Trophoblast cell (in vitro differentiated cells and primary cell): ENCODE data around the gene TTC28.
A peak's percentile ranks its signal among the peaks of the same experiment; 100 is the strongest.

Source experiments
- DNase-seq, 2 donors: peaks; one replicate each; pipeline ENCODE4 v3.0.0-alpha.2; 2016
- H2AFZ ChIP-seq: 2 replicates; pipeline ENCODE4 v1.6.1; 2013; ENCODE audit warnings: low read length, moderate library complexity, mild to moderate bottlenecking; ENCODE audit not compliant: insufficient read depth, poor library complexity
- H2AK5ac ChIP-seq: 2 replicates; pipeline ENCODE4 v1.6.1; 2013; ENCODE audit warnings: mild to moderate bottlenecking, low read length
- H2BK120ac ChIP-seq: 2 replicates; pipeline ENCODE4 v1.6.1; 2013; ENCODE audit warnings: low read length, mild to moderate bottlenecking, moderate library complexity; ENCODE audit not compliant: insufficient read depth, poor library complexity
- H2BK12ac ChIP-seq: 2 replicates; pipeline ENCODE4 v1.6.1; 2013; ENCODE audit warnings: mild to moderate bottlenecking, low read length, moderate library complexity
- H2BK5ac ChIP-seq: 2 replicates; pipeline ENCODE4 v1.6.1; 2013; ENCODE audit warnings: low read length, low read depth, moderate library complexity, mild to moderate bottlenecking; ENCODE audit not compliant: poor library complexity
- H3K14ac ChIP-seq: 2 replicates; pipeline ENCODE4 v1.6.1; 2013; ENCODE audit warnings: mild to moderate bottlenecking, low read length
- H3K18ac ChIP-seq: 2 replicates; pipeline ENCODE4 v1.6.1; 2013; ENCODE audit warnings: mild to moderate bottlenecking, low read length
- H3K23ac ChIP-seq: 2 replicates; pipeline ENCODE4 v1.6.1; 2013; ENCODE audit warnings: low read length
- H3K27ac ChIP-seq: 2 replicates; pipeline ENCODE4 v1.5.1; 2013; ENCODE audit warnings: low read depth, mild to moderate bottlenecking, inconsistent platforms, low read length, moderate library complexity
- H3K27me3 ChIP-seq: 2 replicates; pipeline ENCODE4 v1.6.1; 2013; ENCODE audit warnings: inconsistent platforms, mild to moderate bottlenecking, low read length, moderate library complexity; ENCODE audit not compliant: insufficient read depth
- H3K36me3 ChIP-seq, 2 experiments: 1 replicate in 1 of 2; 2 replicates in 1 of 2; pipeline ENCODE4 v1.6.1; 2013; ENCODE audit warnings: low read length in 2 of 2, mild to moderate bottlenecking in 2 of 2, moderate library complexity in 1 of 2; ENCODE audit not compliant: insufficient read depth in 2 of 2, control insufficient read depth in 1 of 2
- H3K4ac ChIP-seq: 2 replicates; pipeline ENCODE4 v1.6.1; 2013; ENCODE audit warnings: low read depth, mild to moderate bottlenecking, low read length, moderate library complexity
- H3K4me1 ChIP-seq, 2 experiments: 1 replicate in 1 of 2; 2 replicates in 1 of 2; pipeline ENCODE4 v1.6.1; 2013; ENCODE audit warnings: low read length in 2 of 2, mild to moderate bottlenecking in 2 of 2, moderate library complexity in 1 of 2; ENCODE audit not compliant: insufficient read depth in 2 of 2, control insufficient read depth in 1 of 2
- H3K4me2 ChIP-seq: 2 replicates; pipeline ENCODE4 v1.6.1; 2013; ENCODE audit warnings: inconsistent platforms, mild to moderate bottlenecking, low read length, moderate library complexity
- H3K4me3 ChIP-seq: 2 replicates; pipeline ENCODE4 v1.5.1; 2013; ENCODE audit warnings: mild to moderate bottlenecking, low read depth, low read length, inconsistent platforms
- H3K79me1 ChIP-seq: one replicate; pipeline ENCODE4 v1.6.1; 2013; ENCODE audit warnings: low read length
- H3K79me2 ChIP-seq: 2 replicates; pipeline ENCODE4 v1.6.1; 2013; ENCODE audit warnings: low read length, mild to moderate bottlenecking; ENCODE audit not compliant: control insufficient read depth, insufficient read depth, poor library complexity
- H3K9ac ChIP-seq: 2 replicates; pipeline ENCODE4 v1.6.1; 2013; ENCODE audit warnings: mild to moderate bottlenecking, low read length
- H3K9me3 ChIP-seq: 2 replicates; pipeline ENCODE4 v1.6.1; 2013; ENCODE audit warnings: low read depth, mild to moderate bottlenecking, control low read depth, inconsistent platforms, low read length; ENCODE audit not compliant: insufficient read depth
- H4K12ac ChIP-seq: 2 replicates; pipeline ENCODE4 v1.6.1; 2013; ENCODE audit warnings: low read depth, mild to moderate bottlenecking, low read length, moderate library complexity
- H4K8ac ChIP-seq: 2 replicates; pipeline ENCODE4 v1.6.1; 2013; ENCODE audit warnings: low read depth, mild to moderate bottlenecking, low read length, moderate library complexity
- H4K91ac ChIP-seq: one replicate; pipeline ENCODE4 v1.6.1; 2013; ENCODE audit warnings: low read depth, mild to moderate bottlenecking, low read length, moderate library complexity
- WGBS: extraction: QIAGEN DNeasy Blood & Tissue Kit; methylation state at CpG from one replicate; pipeline ENCODE4 v1.1.7; 2013; ENCODE audit warnings: missing lambda C conversion rate; ENCODE audit not compliant: insufficient read length, insufficient coverage; ENCODE audit errors: extremely low coverage; 5-methylcytosine and 5-hydroxymethylcytosine counted together

The TTC28 gene

DNA sequence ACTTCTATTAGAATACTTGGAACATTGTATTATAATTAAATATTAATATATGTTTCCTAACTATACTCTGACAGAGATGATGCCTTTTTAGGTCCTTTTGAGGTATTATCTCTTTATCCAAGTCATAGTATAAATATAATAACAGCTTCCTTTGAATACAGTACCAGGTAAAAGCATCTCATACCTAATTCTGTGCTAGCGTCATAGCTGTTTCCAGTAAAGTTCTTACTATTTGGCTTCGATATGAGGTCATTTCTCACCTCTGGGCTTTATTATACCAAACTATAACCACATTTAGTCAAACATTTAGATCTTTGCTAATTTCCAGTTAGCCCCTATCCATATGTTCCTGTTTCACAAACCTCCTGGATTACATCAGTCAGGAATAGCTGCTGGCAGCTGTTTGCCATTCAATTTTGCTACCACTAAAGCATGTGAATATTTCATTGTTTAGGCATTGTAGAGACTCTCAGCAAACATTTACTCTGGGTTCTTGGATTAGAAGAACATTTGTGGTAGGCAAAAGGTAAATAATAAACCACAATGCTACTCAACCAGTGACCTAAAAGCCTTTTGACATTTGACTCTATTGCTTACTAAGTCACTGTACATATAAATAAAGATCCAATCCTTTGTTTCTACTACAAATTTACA is 255.1 kb downstream of the TTC28 start:
- Histone ChIP-seq H3K79me1 (peaks cover 9% of the 10 kb centered on the region), H3K4me2 (no peak overlapping the region), H3K4me3 (no peak overlapping the region), H3K9ac (no peak overlapping the region), H2BK5ac (no peak overlapping the region), H2BK12ac (no peak overlapping the region), H3K36me3 (no peaks in the 10 kb centered on the region), H3K9me3 (no peaks in the 10 kb centered on the region), H3K27ac (no peak overlapping the region), H4K8ac (no peak overlapping the region), H2AFZ (no peak overlapping the region), H3K18ac (no peak overlapping the region), H4K91ac (no peak overlapping the region), H3K14ac (no peak overlapping the region), H2BK120ac (no peak overlapping the region), H2AK5ac (no peak overlapping the region), H3K4me1 (peaks cover 3 to 5% of the 10 kb centered on the region in 2 experiments), H3K79me2 (peaks cover 2% of the 10 kb centered on the region), H3K4ac (no peak overlapping the region), H3K27me3 (no peaks in the 10 kb centered on the region), H3K23ac (no peak overlapping the region), H4K12ac (no peak overlapping the region)
- WGBS, result no CpG with 5 or more reads among the region's 2 CpGs
- peak; percentile 78 to 96 for DNase-seq

DNA sequence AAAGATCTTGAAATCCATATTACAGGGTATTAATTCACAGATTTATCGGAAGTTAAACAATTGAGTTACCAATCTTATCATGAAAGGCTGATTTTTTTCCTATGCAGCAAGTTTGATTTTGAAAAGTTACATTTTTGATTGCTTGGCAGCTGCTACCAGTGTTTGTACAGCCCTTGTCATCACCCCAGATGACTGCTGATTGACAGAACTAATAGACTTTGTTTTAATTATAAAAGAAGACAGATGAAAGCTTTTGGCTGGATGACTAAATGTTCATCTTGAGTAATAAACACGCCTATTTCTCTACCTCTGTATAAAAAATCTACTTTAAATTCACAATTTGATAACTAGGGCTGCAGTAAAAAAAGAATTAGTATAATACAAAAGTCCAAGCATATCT is 259.7 kb downstream of the TTC28 start:
- Histone ChIP-seq H3K18ac (no peak overlapping the region), H3K36me3 (no peaks in the 10 kb centered on the region), H2BK120ac (no peak overlapping the region), H3K4me3 (no peak overlapping the region), H3K9me3 (no peaks in the 10 kb centered on the region), H2BK5ac (no peak overlapping the region), H4K91ac (no peak overlapping the region), H4K8ac (no peak overlapping the region), H3K4ac (no peak overlapping the region), H4K12ac (no peak overlapping the region), H3K79me1 (no peaks in the 10 kb centered on the region), H3K27ac (no peak overlapping the region), H3K4me1 (no peaks in the 10 kb centered on the region), H3K9ac (no peak overlapping the region), H2BK12ac (no peak overlapping the region), H3K23ac (no peak overlapping the region), H2AK5ac (no peak overlapping the region), H3K14ac (no peak overlapping the region), H3K4me2 (no peak overlapping the region), H3K27me3 (no peaks in the 10 kb centered on the region), H3K79me2 (no peaks in the 10 kb centered on the region), H2AFZ (no peak overlapping the region)
- WGBS, result no CpG with 5 or more reads among the region's 2 CpGs
- no peak for DNase-seq

DNA sequence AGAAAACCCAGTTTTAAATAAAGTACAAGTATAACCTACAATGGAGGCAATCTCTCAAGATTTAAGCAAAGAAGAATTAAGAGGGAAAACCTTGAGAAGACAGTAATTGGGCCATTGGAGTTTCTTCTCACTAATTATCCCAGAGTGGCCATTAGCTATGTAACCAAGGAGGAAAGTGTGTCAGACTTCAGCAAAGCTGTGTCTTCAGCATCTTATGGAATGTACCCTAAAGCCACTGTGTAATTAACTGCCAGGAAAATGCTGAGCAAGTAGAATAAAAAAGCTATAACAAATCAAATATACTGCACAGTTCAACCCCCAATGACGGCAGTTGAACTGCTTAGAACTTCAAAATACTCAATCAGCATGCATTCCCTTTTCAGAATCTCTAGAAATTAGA is 261.6 kb downstream of the TTC28 start:
- no peak for DNase-seq
- Histone ChIP-seq H2AFZ (no peak overlapping the region), H3K79me2 (no peaks in the 10 kb centered on the region), H3K18ac (no peak overlapping the region), H4K8ac (no peak overlapping the region), H2AK5ac (no peak overlapping the region), H3K4me1 (no peaks in the 10 kb centered on the region), H3K79me1 (no peaks in the 10 kb centered on the region), H4K12ac (no peak overlapping the region), H3K4me2 (no peak overlapping the region), H2BK120ac (no peak overlapping the region), H3K4ac (no peak overlapping the region), H4K91ac (no peak overlapping the region), H3K14ac (no peak overlapping the region), H2BK5ac (no peak overlapping the region), H2BK12ac (no peak overlapping the region), H3K9me3 (no peaks in the 10 kb centered on the region), H3K36me3 (no peaks in the 10 kb centered on the region), H3K27me3 (no peaks in the 10 kb centered on the region), H3K23ac (no peak overlapping the region), H3K4me3 (no peak overlapping the region), H3K27ac (no peak overlapping the region), H3K9ac (no peak overlapping the region)
- no CpG with 5 or more reads among the region's 1 CpG for WGBS

GRCh38 chr22:28417431-28417830 is 262.2 kb downstream of the TTC28 start:
- no peak overlapping the region for H2BK5ac ChIP-seq
- peak in 1 of 2 donors; percentile 53 for DNase-seq
- H3K36me3 ChIP-seq, result no peaks in the 10 kb centered on the region
- H3K79me1 ChIP-seq, result no peaks in the 10 kb centered on the region
- H4K8ac ChIP-seq, result no peak overlapping the region
- H3K27me3 ChIP-seq, result no peaks in the 10 kb centered on the region
- no peak overlapping the region for H3K23ac ChIP-seq
- no peak overlapping the region for H3K27ac ChIP-seq
- no peak overlapping the region for H2BK120ac ChIP-seq
- no peak overlapping the region for H3K9ac ChIP-seq
- no peak overlapping the region for H3K18ac ChIP-seq
- no peak overlapping the region for H3K4ac ChIP-seq
- H2AK5ac ChIP-seq, result no peak overlapping the region
- H4K91ac ChIP-seq, result no peak overlapping the region
- H3K79me2 ChIP-seq, result no peaks in the 10 kb centered on the region
- H2BK12ac ChIP-seq, result no peak overlapping the region
- no peak overlapping the region for H2AFZ ChIP-seq
- H4K12ac ChIP-seq, result no peak overlapping the region
- H3K14ac ChIP-seq, result no peak overlapping the region
- no CpG with 5 or more reads among the region's 2 CpGs for WGBS
- H3K4me2 ChIP-seq, result no peak overlapping the region
- H3K9me3 ChIP-seq, result no peaks in the 10 kb centered on the region
- no peaks in the 10 kb centered on the region for H3K4me1 ChIP-seq
- H3K4me3 ChIP-seq, result no peak overlapping the region
